ENCODE measurements around the gene PDPR.

The PDPR gene

GRCh38 chr16:70158261-70158939 is 44.3 kb downstream of the PDPR start:
- TF ChIP-seq, protein P1, sequence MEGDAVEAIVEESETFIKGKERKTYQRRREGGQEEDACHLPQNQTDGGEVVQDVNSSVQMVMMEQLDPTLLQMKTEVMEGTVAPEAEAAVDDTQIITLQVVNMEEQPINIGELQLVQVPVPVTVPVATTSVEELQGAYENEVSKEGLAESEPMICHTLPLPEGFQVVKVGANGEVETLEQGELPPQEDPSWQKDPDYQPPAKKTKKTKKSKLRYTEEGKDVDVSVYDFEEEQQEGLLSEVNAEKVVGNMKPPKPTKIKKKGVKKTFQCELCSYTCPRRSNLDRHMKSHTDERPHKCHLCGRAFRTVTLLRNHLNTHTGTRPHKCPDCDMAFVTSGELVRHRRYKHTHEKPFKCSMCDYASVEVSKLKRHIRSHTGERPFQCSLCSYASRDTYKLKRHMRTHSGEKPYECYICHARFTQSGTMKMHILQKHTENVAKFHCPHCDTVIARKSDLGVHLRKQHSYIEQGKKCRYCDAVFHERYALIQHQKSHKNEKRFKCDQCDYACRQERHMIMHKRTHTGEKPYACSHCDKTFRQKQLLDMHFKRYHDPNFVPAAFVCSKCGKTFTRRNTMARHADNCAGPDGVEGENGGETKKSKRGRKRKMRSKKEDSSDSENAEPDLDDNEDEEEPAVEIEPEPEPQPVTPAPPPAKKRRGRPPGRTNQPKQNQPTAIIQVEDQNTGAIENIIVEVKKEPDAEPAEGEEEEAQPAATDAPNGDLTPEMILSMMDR (IDR thresholded peaks at IDR 0.05; ENCODE audit: low read depth, low read length): no peak
- no peak for DNase-seq (ENCODE audit: low read depth)

DNA sequence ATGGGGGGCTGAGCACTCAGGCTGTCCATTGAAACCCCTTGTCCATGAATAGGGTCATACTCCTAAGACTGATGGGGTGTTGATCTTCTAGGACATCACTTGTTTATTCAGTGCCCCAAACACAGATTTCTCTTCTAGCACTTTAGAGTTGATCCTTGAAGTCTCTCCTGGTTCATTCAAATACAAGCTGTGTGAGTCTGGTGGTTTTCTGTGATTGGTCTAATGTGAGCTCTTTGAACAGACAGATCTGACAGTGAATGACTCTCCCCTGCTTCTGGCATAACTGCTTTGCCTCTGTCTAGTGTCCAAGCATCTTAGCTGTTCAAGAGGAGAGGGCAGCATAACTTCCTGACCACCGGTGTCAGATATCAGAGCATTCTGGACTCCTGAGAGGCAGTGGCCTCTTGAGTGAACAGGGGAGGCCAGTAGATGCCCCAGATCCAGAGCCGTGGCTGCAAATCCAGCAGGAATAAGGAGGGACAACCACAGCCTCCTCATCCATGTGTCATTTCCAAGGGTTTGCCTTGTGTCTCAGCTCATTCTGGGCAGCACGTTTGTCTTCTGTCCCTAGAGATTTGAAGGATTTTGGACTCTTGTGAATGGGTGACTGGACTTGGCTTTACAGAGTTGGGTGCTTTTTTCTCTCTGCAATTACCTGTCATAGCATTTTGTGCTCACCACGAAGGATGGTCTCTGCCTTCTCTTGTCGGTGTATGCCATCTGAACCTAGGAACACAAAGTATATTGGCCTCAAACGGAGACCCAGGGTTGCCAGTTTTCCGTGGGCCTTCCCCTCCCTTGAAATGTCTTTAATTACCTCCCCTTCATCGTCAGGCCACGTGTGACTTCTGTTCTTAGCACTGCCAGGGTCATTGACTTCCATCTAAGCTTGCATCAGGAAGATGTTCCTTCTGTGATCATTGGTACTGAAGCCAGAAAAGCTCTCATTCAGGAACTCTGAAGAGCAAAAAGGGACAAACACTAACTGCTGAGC is 45.5 kb downstream of the PDPR start:
- H3K4me3 ChIP-seq (ENCODE audit: low read depth, low read length): no peak overlapping the region
- TF ChIP-seq MYC (IDR thresholded peaks at IDR 0.05; ENCODE audit: low read depth, low read length): no peak
- TF ChIP-seq POLR2A (IDR thresholded peaks at IDR 0.05; ENCODE audit: extremely low read depth, insufficient read length): no peak
- TF ChIP-seq, protein P1 (IDR thresholded peaks at IDR 0.05; ENCODE audit: low read depth, low read length): no peak
- DNase-seq (ENCODE audit: low read depth): no peak

More at GRCh38 chr16:70158261-70158939, 44.3 kb downstream of the PDPR start:
- no peak overlapping the region for H3K4me3 ChIP-seq (ENCODE audit: low read depth, low read length)

- H3K4me3 ChIP-seq (ENCODE audit: low read depth, low read length): no peak overlapping the region
- TF ChIP-seq POLR2A (IDR thresholded peaks at IDR 0.05; ENCODE audit: extremely low read depth, insufficient read length): no peak
- TF ChIP-seq, protein P1 (IDR thresholded peaks at IDR 0.05; ENCODE audit: low read depth, low read length): no peak
- no peak for TF ChIP-seq MAX (IDR thresholded peaks at IDR 0.05; ENCODE audit: low read depth, low read length)
- no peak for TF ChIP-seq MYC (IDR thresholded peaks at IDR 0.05; ENCODE audit: low read depth, low read length)
- no peak for DNase-seq (ENCODE audit: low read depth)
Measured at GRCh38 chr16:70160388-70160787, 46.3 kb downstream of the PDPR start.

DNA sequence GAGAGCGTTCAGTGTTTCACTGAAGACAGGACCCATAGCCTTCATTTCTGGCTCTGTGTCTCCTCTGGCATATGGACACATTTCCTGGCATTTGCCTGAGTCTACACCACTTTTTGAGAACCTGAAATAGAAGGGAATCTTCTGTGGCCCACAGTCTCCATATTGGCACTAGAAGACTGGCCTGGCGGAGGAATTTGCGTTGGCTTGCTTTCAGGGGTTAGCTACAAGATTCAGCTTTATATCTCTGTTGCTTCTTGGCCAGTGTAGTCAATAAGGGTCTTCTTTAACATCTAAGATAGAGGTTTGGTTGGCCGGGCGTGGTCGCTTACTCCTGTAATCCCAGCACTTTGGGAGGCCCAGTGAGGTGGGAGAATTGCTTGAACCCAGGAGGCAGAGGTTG is 46.7 kb downstream of the PDPR start:
- H3K4me3 ChIP-seq (ENCODE audit: low read depth, low read length): no peak overlapping the region

DNA sequence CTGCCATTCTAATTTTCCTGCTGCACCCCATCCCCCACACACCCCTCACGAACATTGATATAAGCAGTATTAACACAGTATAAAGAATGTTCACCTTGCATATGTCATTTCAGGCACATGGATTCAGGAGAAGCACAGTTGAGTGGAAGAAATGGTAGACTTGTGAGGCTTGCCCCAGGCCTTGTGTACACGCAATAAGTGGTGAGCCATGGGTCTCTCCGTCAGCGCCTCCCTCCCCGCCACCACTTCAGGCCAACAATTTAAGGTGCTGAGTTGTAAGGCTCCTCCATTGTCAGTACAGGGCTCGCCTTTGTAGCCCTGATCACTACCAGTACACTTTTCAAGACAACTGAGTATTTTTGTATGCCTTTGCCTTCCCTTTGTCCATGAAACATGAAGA is 47.2 kb downstream of the PDPR start:
- DNase-seq (ENCODE audit: low read depth): no peak
- TF ChIP-seq POLR2A (IDR thresholded peaks at IDR 0.05; ENCODE audit: extremely low read depth, insufficient read length) (no peak), MYC (IDR thresholded peaks at IDR 0.05; ENCODE audit: low read depth, low read length) (no peak), MAX (IDR thresholded peaks at IDR 0.05; ENCODE audit: low read depth, low read length) (no peak)
- TF ChIP-seq, protein P1 (IDR thresholded peaks at IDR 0.05; ENCODE audit: low read depth, low read length): no peak
- H3K4me3 ChIP-seq (ENCODE audit: low read depth, low read length): no peak overlapping the region

More for the DNA sequence above, 46.7 kb downstream of the PDPR start:
- no peak for DNase-seq (ENCODE audit: low read depth)
- TF ChIP-seq MYC (IDR thresholded peaks at IDR 0.05; ENCODE audit: low read depth, low read length) (no peak), MAX (IDR thresholded peaks at IDR 0.05; ENCODE audit: low read depth, low read length) (no peak), POLR2A (IDR thresholded peaks at IDR 0.05; ENCODE audit: extremely low read depth, insufficient read length) (no peak)
- TF ChIP-seq, protein P1 (IDR thresholded peaks at IDR 0.05; ENCODE audit: low read depth, low read length): no peak

Measured in NB4 (cell line).